ENCODE results near the gene QSOX2. TPM values are rescaled to one million over a fixed set of nuclear protein-coding genes. Genes with fewer than 3 reads are reported as not detected.

The QSOX2 gene
- total RNA-seq, 2 donors from 2014 or later, result 4.9 to 12.0 TPM

GRCh38 chr9:136280535-136281315 is 35.1 kb upstream of the QSOX2 start:
- no peak overlapping the region for H3K9ac ChIP-seq (ENCODE audit: low read depth in 2 of 2, low read length in 2 of 2)
- peaks cover 5% of the 10 kb centered on the region for H3K4me1 ChIP-seq
- TF ChIP-seq CTCF (IDR thresholded peaks at IDR 0.05), result no peak
- no peaks in the 10 kb centered on the region for H3K36me3 ChIP-seq
- H3K27ac ChIP-seq, result no peak overlapping the region
- no peak for DNase-seq
- H3K9me3 ChIP-seq, result no peaks in the 10 kb centered on the region
- no peaks in the 10 kb centered on the region for H3K27me3 ChIP-seq
- H3K4me3 ChIP-seq, result no peak overlapping the region
- intact Hi-C loops (cut with DNase I), result loop anchor here (10.0 kb wide), 1 partner anchor 106 kb away; no protein-coding TSS in a partner anchor

DNA sequence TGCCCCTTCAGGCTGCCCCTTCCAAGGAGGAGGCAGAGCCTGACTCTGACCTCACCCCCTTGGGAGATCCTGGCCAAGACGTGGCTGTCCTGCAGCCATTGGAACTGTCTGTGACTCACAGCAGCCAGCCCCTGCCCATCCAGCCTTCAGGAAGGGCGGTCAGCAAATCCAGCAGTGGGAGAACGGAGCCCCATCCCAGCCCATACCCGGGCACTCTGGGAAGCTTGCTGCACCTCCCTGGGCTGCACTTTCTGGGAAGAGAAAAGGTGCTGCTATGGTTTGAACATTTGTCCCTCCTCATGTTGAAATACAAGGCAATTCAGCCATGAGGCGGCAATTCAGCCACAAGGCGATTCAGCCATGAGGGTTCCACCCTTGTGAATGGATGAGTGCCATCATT is 33.9 kb upstream of the QSOX2 start:
- Histone ChIP-seq H3K27ac (no peak overlapping the region), H3K4me3 (no peak overlapping the region), H3K27me3 (no peaks in the 10 kb centered on the region), H3K9ac (ENCODE audit: low read depth in 2 of 2, low read length in 2 of 2) (no peak overlapping the region), H3K4me1 (peaks cover 5% of the 10 kb centered on the region), H3K36me3 (no peaks in the 10 kb centered on the region), H3K9me3 (no peaks in the 10 kb centered on the region)
- no peak for TF ChIP-seq CTCF (IDR thresholded peaks at IDR 0.05)
- DNase-seq, result no peak
- intact Hi-C loops (cut with DNase I), result no loop called here

DNA sequence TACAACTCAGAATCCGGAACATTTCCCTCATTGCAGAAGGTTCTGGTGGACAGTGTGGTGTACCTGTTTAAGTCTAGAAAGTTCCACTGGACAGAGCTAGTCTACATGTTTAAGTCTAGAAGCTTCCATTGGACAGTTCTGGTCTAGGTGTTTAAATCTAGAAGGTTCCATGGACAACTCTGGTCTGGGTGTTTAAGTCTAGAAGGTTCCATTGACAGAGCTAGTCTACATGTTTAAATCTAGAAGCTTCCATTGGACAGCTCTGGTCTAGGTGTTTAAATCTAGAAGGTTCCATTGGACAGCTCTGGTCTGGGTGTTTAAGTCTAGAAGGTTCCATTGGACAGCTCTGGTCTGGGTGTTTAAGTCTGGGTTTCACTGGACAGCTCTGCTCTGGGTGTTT is 33.3 kb upstream of the QSOX2 start:
- H3K27ac ChIP-seq, result no peak overlapping the region
- H3K27me3 ChIP-seq, result no peaks in the 10 kb centered on the region
- no peak for TF ChIP-seq CTCF (IDR thresholded peaks at IDR 0.05)
- no peak overlapping the region for H3K9ac ChIP-seq (ENCODE audit: low read depth in 2 of 2, low read length in 2 of 2)
- intact Hi-C loops (cut with DNase I), result no loop called here
- no peak overlapping the region for H3K4me3 ChIP-seq
- no peaks in the 10 kb centered on the region for H3K9me3 ChIP-seq
- H3K36me3 ChIP-seq, result no peaks in the 10 kb centered on the region
- DNase-seq, result no peak
- peaks cover 5% of the 10 kb centered on the region for H3K4me1 ChIP-seq

GRCh38 chr9:136278221-136278620 is 32.6 kb upstream of the QSOX2 start:
- intact Hi-C loops (cut with DNase I), result no loop called here
- H3K27ac ChIP-seq, result no peak overlapping the region
- no peaks in the 10 kb centered on the region for H3K36me3 ChIP-seq
- no peaks in the 10 kb centered on the region for H3K9me3 ChIP-seq
- no peak overlapping the region for H3K9ac ChIP-seq (ENCODE audit: low read depth in 2 of 2, low read length in 2 of 2)
- H3K27me3 ChIP-seq, result no peaks in the 10 kb centered on the region
- no peak for DNase-seq
- no peak overlapping the region for H3K4me3 ChIP-seq
- no peak for TF ChIP-seq CTCF (IDR thresholded peaks at IDR 0.05)
- H3K4me1 ChIP-seq, result peaks cover 2% of the 10 kb centered on the region

- Histone ChIP-seq H3K9me3 (no peaks in the 10 kb centered on the region), H3K4me3 (no peak overlapping the region), H3K9ac (ENCODE audit: low read depth in 2 of 2, low read length in 2 of 2) (no peak overlapping the region), H3K27me3 (no peaks in the 10 kb centered on the region), H3K27ac (no peak overlapping the region), H3K36me3 (no peaks in the 10 kb centered on the region), H3K4me1 (no peaks in the 10 kb centered on the region)
- no peak for TF ChIP-seq CTCF (IDR thresholded peaks at IDR 0.05)
- DNase-seq, result no peak
- intact Hi-C loops (cut with DNase I), result no loop called here
Observed at GRCh38 chr9:136277746-136278145, 32.1 kb upstream of the QSOX2 start.

Measured in colonic mucosa (tissue), 4 donors.